Neuronal stem cell (in vitro differentiated cells): ENCODE data around the gene NBPF3.
"Not testable (repeated sequence)": the region's sequence is repeated elsewhere in the genome, so short reads cannot be mapped to it uniquely, and the experiment has no call there.

Source experiments
- DNase-seq: peaks from one replicate; pipeline ENCODE4 v3.0.0-alpha.2; 2013; ENCODE audit warnings: low spot score
- H2AFZ ChIP-seq: one replicate; pipeline ENCODE4 v1.6.1; 2013; ENCODE audit warnings: mild to moderate bottlenecking, low read length, inconsistent platforms
- H2AK5ac ChIP-seq: 2 replicates; pipeline ENCODE4 v1.6.1; 2013; ENCODE audit warnings: low read depth, mild to moderate bottlenecking, inconsistent platforms, low read length, moderate library complexity, mixed read lengths
- H2BK120ac ChIP-seq: 2 replicates; pipeline ENCODE4 v1.6.1; 2013; ENCODE audit warnings: low read depth, mild to moderate bottlenecking, inconsistent platforms, low read length, moderate library complexity, mixed read lengths
- H2BK12ac ChIP-seq: one replicate; pipeline ENCODE4 v1.6.1; 2013; ENCODE audit warnings: low read length, inconsistent platforms
- H2BK15ac ChIP-seq: 2 replicates; pipeline ENCODE4 v1.6.1; 2013; ENCODE audit warnings: mild to moderate bottlenecking, low read length, inconsistent platforms, mixed read lengths
- H2BK5ac ChIP-seq: one replicate; pipeline ENCODE4 v1.6.1; 2013; ENCODE audit warnings: inconsistent platforms, mild to moderate bottlenecking, low read length, moderate library complexity
- H3K14ac ChIP-seq: one replicate; pipeline ENCODE4 v1.6.1; 2013; ENCODE audit warnings: low read length, inconsistent platforms
- H3K18ac ChIP-seq: 2 replicates; pipeline ENCODE4 v1.6.1; 2013; ENCODE audit warnings: low read length, inconsistent platforms
- H3K23ac ChIP-seq: 2 replicates; pipeline ENCODE4 v1.6.1; 2013; ENCODE audit warnings: low read depth, mild to moderate bottlenecking, mixed read lengths, low read length, inconsistent platforms; ENCODE audit not compliant: poor library complexity
- H3K27ac ChIP-seq: replicated peaks from 3 replicates; pipeline ENCODE4 v1.5.1; 2013; ENCODE audit warnings: low read length, inconsistent platforms
- H3K27me3 ChIP-seq, 3 experiments: 2 replicates each; pipeline ENCODE4 v1.6.1; 2013; ENCODE audit warnings: low read length in 3 of 3, mild to moderate bottlenecking in 2 of 3, inconsistent platforms in 1 of 3, low read depth in 1 of 3, mixed read lengths in 1 of 3, moderate library complexity in 1 of 3; ENCODE audit not compliant: control insufficient read depth in 3 of 3, insufficient read depth in 3 of 3
- H3K36me3 ChIP-seq, 2 donors: replicated peaks in 1 of 2; 2 replicates each; pipeline ENCODE4 v1.6.1; 2013; ENCODE audit warnings: low read length in 2 of 2; ENCODE audit not compliant: control insufficient read depth in 2 of 2, insufficient read depth in 2 of 2
- H3K4ac ChIP-seq: 2 replicates; pipeline ENCODE4 v1.6.1; 2013; ENCODE audit warnings: inconsistent platforms, mild to moderate bottlenecking, low read length, moderate library complexity
- H3K4me1 ChIP-seq, 2 donors: 1 replicate in 1 of 2; 2 replicates in 1 of 2; pipeline ENCODE4 v1.6.1; 2013; ENCODE audit warnings: low read length in 2 of 2, low read depth in 1 of 2; ENCODE audit not compliant: control insufficient read depth in 2 of 2, insufficient read depth in 1 of 2
- H3K4me2 ChIP-seq: one replicate; pipeline ENCODE4 v1.6.1; 2013; ENCODE audit warnings: mild to moderate bottlenecking, low read length, inconsistent platforms; ENCODE audit not compliant: insufficient read depth, poor library complexity, severe bottlenecking
- H3K4me3 ChIP-seq, 2 donors: 2 replicates each; pipeline ENCODE4 v1.5.1; 2013; ENCODE audit warnings: low read length in 2 of 2, mild to moderate bottlenecking in 2 of 2, inconsistent platforms in 1 of 2, moderate library complexity in 1 of 2
- H3K79me1 ChIP-seq: one replicate; pipeline ENCODE4 v1.6.1; 2013; ENCODE audit warnings: low read depth, mild to moderate bottlenecking, inconsistent platforms, low read length, moderate library complexity
- H3K9ac ChIP-seq: one replicate; pipeline ENCODE4 v1.6.1; 2013; ENCODE audit warnings: mild to moderate bottlenecking, low read depth, low read length, inconsistent platforms; ENCODE audit not compliant: poor library complexity
- H3K9me3 ChIP-seq, 2 donors: replicated peaks in 1 of 2; 2 replicates each; pipeline versions ENCODE3 to v1.6.1; 2013; ENCODE audit warnings: low read length in 2 of 2, mild to moderate bottlenecking in 2 of 2, inconsistent platforms in 1 of 2, low read depth in 1 of 2, mixed read lengths in 1 of 2, moderate library complexity in 1 of 2; ENCODE audit not compliant: control insufficient read depth in 2 of 2, insufficient read depth in 1 of 2
- H4K8ac ChIP-seq: one replicate; pipeline ENCODE4 v1.6.1; 2013; ENCODE audit warnings: low read depth, mild to moderate bottlenecking, inconsistent platforms, low read length, moderate library complexity
- H4K91ac ChIP-seq: one replicate; pipeline ENCODE4 v1.6.1; 2013; ENCODE audit warnings: low read length, low read depth, mild to moderate bottlenecking, inconsistent platforms; ENCODE audit not compliant: poor library complexity
- WGBS, 2 donors: extraction: QIAGEN DNeasy Blood & Tissue Kit; methylation state at CpG; one replicate each; pipeline ENCODE4 v1.1.7; 2013; ENCODE audit warnings: missing lambda C conversion rate in 2 of 2, mixed read lengths in 1 of 2; ENCODE audit not compliant: insufficient read length in 2 of 2, insufficient replicate concordance in 1 of 2; ENCODE audit errors: extremely low coverage in 2 of 2; 5-methylcytosine and 5-hydroxymethylcytosine counted together

Gene NBPF3

GRCh38 chr1:21517660-21518480 is 77.9 kb downstream of the NBPF3 start:
- H2BK12ac ChIP-seq: no peak overlapping the region
- H3K79me1 ChIP-seq: peaks cover 13% of the 10 kb centered on the region
- H3K27ac ChIP-seq: no peak overlapping the region
- H2BK15ac ChIP-seq: no peak overlapping the region
- H2AK5ac ChIP-seq: no peak overlapping the region
- no peak overlapping the region for H3K18ac ChIP-seq
- H3K36me3 ChIP-seq: peaks cover 0 to 2% of the 10 kb centered on the region in 2 donors
- DNase-seq: no peak
- H3K4me2 ChIP-seq: no peak overlapping the region
- H3K9ac ChIP-seq: no peak overlapping the region
- no peak overlapping the region for H3K4ac ChIP-seq
- no peak overlapping the region for H4K91ac ChIP-seq
- peaks cover 4 to 10% of the 10 kb centered on the region in 2 donors for H3K4me1 ChIP-seq
- no peak overlapping the region for H3K4me3 ChIP-seq
- H4K8ac ChIP-seq: no peak overlapping the region
- no peak overlapping the region for H2BK5ac ChIP-seq
- H3K14ac ChIP-seq: no peak overlapping the region
- no peak overlapping the region for H2AFZ ChIP-seq
- WGBS, 2 donors: no CpG with 5 or more reads among the region's 13 CpGs
- H2BK120ac ChIP-seq: no peak overlapping the region
- H3K23ac ChIP-seq: no peak overlapping the region
- H3K9me3 ChIP-seq: no peaks in the 10 kb centered on the region
- no peaks in the 10 kb centered on the region for H3K27me3 ChIP-seq

DNA sequence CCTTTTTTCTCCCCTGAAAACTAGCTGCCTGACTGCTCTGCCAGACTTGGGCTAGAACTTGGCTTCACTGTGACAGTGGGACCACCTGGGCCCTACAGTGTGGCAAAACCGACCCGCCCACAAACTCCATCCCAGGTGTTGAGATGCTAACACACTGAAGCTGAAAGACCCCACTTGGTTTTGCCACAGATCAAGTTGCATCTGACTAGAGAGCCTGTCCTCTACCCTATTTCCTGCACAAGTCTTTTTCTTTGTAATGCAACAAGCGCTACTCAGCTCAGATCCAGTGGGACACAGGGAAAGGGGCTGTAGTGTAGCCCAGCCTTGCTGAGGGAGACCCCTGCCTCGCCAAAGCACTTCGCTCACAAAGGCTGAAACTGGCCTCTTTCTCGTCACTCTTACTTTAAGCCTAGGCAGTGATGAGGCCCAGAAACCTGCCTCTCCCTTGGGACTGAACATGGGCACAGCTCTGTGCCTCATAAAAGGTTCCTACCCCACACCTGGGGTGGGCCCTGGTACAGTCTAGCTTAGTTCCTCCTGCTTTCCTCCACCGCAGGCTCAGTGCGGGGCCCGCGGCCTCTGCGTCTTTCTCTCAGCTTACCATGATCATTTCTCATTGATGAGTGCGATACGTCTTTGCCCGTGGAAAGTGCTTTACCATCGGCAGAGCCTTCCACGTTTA is 79.0 kb downstream of the NBPF3 start:
- H2BK120ac ChIP-seq: no peak overlapping the region
- H2AFZ ChIP-seq: peak overlapping the region; percentile 23
- no peak overlapping the region for H3K4me2 ChIP-seq
- no peak overlapping the region for H3K4me3 ChIP-seq
- H3K79me1 ChIP-seq: peaks cover 15% of the 10 kb centered on the region
- no peak overlapping the region for H3K27ac ChIP-seq
- no peak overlapping the region for H2BK12ac ChIP-seq
- H3K27me3 ChIP-seq: no peaks in the 10 kb centered on the region
- H3K4me1 ChIP-seq: peaks cover 4 to 10% of the 10 kb centered on the region in 2 donors
- H2AK5ac ChIP-seq: peak overlapping the region; percentile 74
- H3K23ac ChIP-seq: no peak overlapping the region
- no peak overlapping the region for H4K91ac ChIP-seq
- peak overlapping the region; percentile 15 for H3K9ac ChIP-seq
- no peak overlapping the region for H2BK5ac ChIP-seq
- DNase-seq: no peak
- no CpG with 5 or more reads among the region's 16 CpGs for WGBS, 2 donors
- no peak overlapping the region for H3K18ac ChIP-seq
- H4K8ac ChIP-seq: no peak overlapping the region
- H3K36me3 ChIP-seq: peaks cover 0 to 2% of the 10 kb centered on the region in 2 donors
- no peaks in the 10 kb centered on the region for H3K9me3 ChIP-seq
- no peak overlapping the region for H3K4ac ChIP-seq
- H2BK15ac ChIP-seq: no peak overlapping the region
- H3K14ac ChIP-seq: no peak overlapping the region

DNA sequence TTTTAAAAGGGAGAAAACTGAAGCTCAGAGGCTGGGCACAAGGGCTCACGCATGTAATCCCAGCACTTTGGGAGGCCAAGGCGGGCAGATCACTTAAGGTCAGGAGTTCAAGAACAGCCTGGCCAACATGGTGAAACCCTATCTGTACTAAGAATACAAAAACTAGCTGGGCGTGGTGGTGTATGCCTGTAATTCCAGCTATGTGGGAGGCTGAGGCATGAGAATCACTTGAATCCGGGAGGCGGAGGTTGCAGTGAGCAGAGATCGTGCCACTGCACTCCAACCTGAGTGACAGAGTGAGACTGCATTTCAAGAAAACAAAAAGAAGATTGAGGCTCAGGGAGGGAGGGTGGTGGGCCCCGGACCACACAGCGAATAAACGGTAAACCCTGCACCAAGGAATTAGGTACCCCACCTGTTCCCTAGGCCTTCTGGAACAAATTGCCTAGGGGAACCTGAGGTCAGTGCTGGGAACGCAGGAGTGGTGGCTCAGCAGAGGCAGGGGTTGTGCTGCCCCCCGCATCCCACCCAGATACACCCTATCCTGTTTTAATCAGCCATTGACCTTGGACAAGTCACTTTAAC is 79.6 kb downstream of the NBPF3 start:
- H2BK120ac ChIP-seq, H3K18ac ChIP-seq, H2AK5ac ChIP-seq, H2AFZ ChIP-seq, H3K27me3 ChIP-seq, H3K23ac ChIP-seq, H3K4me2 ChIP-seq, H3K4me3 ChIP-seq, H2BK5ac ChIP-seq, DNase-seq, H2BK15ac ChIP-seq, H3K27ac ChIP-seq, H2BK12ac ChIP-seq, H3K4ac ChIP-seq, H3K14ac ChIP-seq, H4K91ac ChIP-seq, H3K9me3 ChIP-seq, H4K8ac ChIP-seq, H3K36me3 ChIP-seq: not testable (repeated sequence)
- Histone ChIP-seq H3K4me1 (peaks cover 4 to 10% of the 10 kb centered on the region in 2 donors), H3K79me1 (peaks cover 12% of the 10 kb centered on the region), H3K9ac (peak overlapping the region; percentile 51)
- WGBS, 2 donors: no CpG with 5 or more reads among the region's 11 CpGs
